IPS-20b (cell line): ENCODE measurements around the gene TSPAN18.
A peak's percentile ranks its signal among the peaks of the same experiment; 100 is the strongest.

ENCODE experiments used
- H3K27ac ChIP-seq: one replicate; pipeline ENCODE4 v1.5.1; 2013; ENCODE audit warnings: low read length
- H3K27me3 ChIP-seq: 2 replicates; pipeline ENCODE4 v1.6.1; 2013; ENCODE audit warnings: mild to moderate bottlenecking, low read length, inconsistent platforms; ENCODE audit not compliant: insufficient read depth
- H3K36me3 ChIP-seq: 2 replicates; pipeline ENCODE4 v1.6.1; 2013; ENCODE audit warnings: low read depth, mild to moderate bottlenecking, inconsistent platforms, low read length, moderate library complexity; ENCODE audit not compliant: insufficient read depth
- H3K4me1 ChIP-seq: 2 replicates; pipeline ENCODE4 v1.6.1; 2013; ENCODE audit warnings: mild to moderate bottlenecking, control low read depth, inconsistent platforms, low read length, moderate library complexity; ENCODE audit not compliant: insufficient read depth
- H3K4me3 ChIP-seq: 2 replicates; pipeline ENCODE4 v1.5.1; 2013; ENCODE audit warnings: mild to moderate bottlenecking, low read length, inconsistent platforms
- H3K9ac ChIP-seq: 2 replicates; pipeline ENCODE4 v1.6.1; 2013; ENCODE audit warnings: low read depth, mild to moderate bottlenecking, inconsistent platforms, low read length, moderate library complexity
- H3K9me3 ChIP-seq: 2 replicates; pipeline ENCODE4 v1.6.1; 2013; ENCODE audit warnings: mild to moderate bottlenecking, low read depth, low read length, inconsistent platforms; ENCODE audit not compliant: insufficient read depth

The TSPAN18 gene

GRCh38 chr11:44782478-44782877 is 55.7 kb downstream of the TSPAN18 start:
- no peak overlapping the region for H3K4me3 ChIP-seq
- H3K9me3 ChIP-seq, result no peaks in the 10 kb centered on the region
- peaks cover 37% of the 10 kb centered on the region for H3K4me1 ChIP-seq
- H3K27me3 ChIP-seq, result no peaks in the 10 kb centered on the region
- H3K9ac ChIP-seq, result no peak overlapping the region
- peaks cover 3% of the 10 kb centered on the region; the same call in 1 of the 2 replicates for H3K36me3 ChIP-seq
- no peak overlapping the region for H3K27ac ChIP-seq

- H3K27ac ChIP-seq, result no peak overlapping the region
- H3K4me3 ChIP-seq, result no peak overlapping the region
- no peak overlapping the region for H3K9ac ChIP-seq
- peaks cover 38% of the 10 kb centered on the region for H3K4me1 ChIP-seq
- H3K9me3 ChIP-seq, result no peaks in the 10 kb centered on the region
- H3K27me3 ChIP-seq, result no peaks in the 10 kb centered on the region
- peaks cover under 1% of the 10 kb centered on the region; the same call in 1 of the 2 replicates for H3K36me3 ChIP-seq
Measured at GRCh38 chr11:44784436-44784760, 57.6 kb downstream of the TSPAN18 start.

GRCh38 chr11:44784851-44785250 is 58.1 kb downstream of the TSPAN18 start:
- no peak overlapping the region for H3K4me3 ChIP-seq
- no peak overlapping the region for H3K27ac ChIP-seq
- H3K9me3 ChIP-seq, result no peaks in the 10 kb centered on the region
- H3K27me3 ChIP-seq, result no peaks in the 10 kb centered on the region
- peaks cover 36% of the 10 kb centered on the region for H3K4me1 ChIP-seq
- no peaks in the 10 kb centered on the region for H3K36me3 ChIP-seq
- H3K9ac ChIP-seq, result no peak overlapping the region

GRCh38 chr11:44785856-44786607 is 59.3 kb downstream of the TSPAN18 start:
- Histone ChIP-seq H3K27me3 (no peaks in the 10 kb centered on the region), H3K9ac (no peak overlapping the region), H3K27ac (no peak overlapping the region), H3K9me3 (no peaks in the 10 kb centered on the region), H3K4me1 (peaks cover 27% of the 10 kb centered on the region), H3K4me3 (peak overlapping the region; percentile 20; the same call in 1 of the 2 replicates), H3K36me3 (no peaks in the 10 kb centered on the region)

GRCh38 chr11:44787070-44787469 is 60.3 kb downstream of the TSPAN18 start:
- no peaks in the 10 kb centered on the region for H3K9me3 ChIP-seq
- H3K4me3 ChIP-seq, result no peak overlapping the region
- H3K9ac ChIP-seq, result no peak overlapping the region
- no peaks in the 10 kb centered on the region for H3K27me3 ChIP-seq
- H3K27ac ChIP-seq, result no peak overlapping the region
- no peaks in the 10 kb centered on the region for H3K36me3 ChIP-seq
- H3K4me1 ChIP-seq, result peaks cover 27% of the 10 kb centered on the region

GRCh38 chr11:44787981-44788380 is 61.2 kb downstream of the TSPAN18 start:
- H3K27me3 ChIP-seq, result no peaks in the 10 kb centered on the region
- no peaks in the 10 kb centered on the region for H3K9me3 ChIP-seq
- H3K4me3 ChIP-seq, result no peak overlapping the region
- H3K4me1 ChIP-seq, result peaks cover 27% of the 10 kb centered on the region
- H3K27ac ChIP-seq, result no peak overlapping the region
- H3K36me3 ChIP-seq, result no peaks in the 10 kb centered on the region
- no peak overlapping the region for H3K9ac ChIP-seq

GRCh38 chr11:44788536-44789261 is 61.9 kb downstream of the TSPAN18 start:
- no peaks in the 10 kb centered on the region for H3K27me3 ChIP-seq
- H3K4me3 ChIP-seq, result no peak overlapping the region
- H3K9me3 ChIP-seq, result no peaks in the 10 kb centered on the region
- H3K36me3 ChIP-seq, result no peaks in the 10 kb centered on the region
- H3K9ac ChIP-seq, result no peak overlapping the region
- peaks cover 27% of the 10 kb centered on the region for H3K4me1 ChIP-seq
- H3K27ac ChIP-seq, result no peak overlapping the region

- Histone ChIP-seq H3K9ac (no peak overlapping the region), H3K4me1 (peaks cover 25% of the 10 kb centered on the region), H3K9me3 (no peaks in the 10 kb centered on the region), H3K36me3 (no peaks in the 10 kb centered on the region), H3K27ac (no peak overlapping the region), H3K4me3 (no peak overlapping the region), H3K27me3 (no peaks in the 10 kb centered on the region)
Measured at GRCh38 chr11:44789496-44789895, 62.7 kb downstream of the TSPAN18 start.

- Histone ChIP-seq H3K9me3 (no peaks in the 10 kb centered on the region), H3K27ac (no peak overlapping the region), H3K9ac (no peak overlapping the region), H3K4me3 (no peak overlapping the region), H3K4me1 (peaks cover 18% of the 10 kb centered on the region), H3K36me3 (no peaks in the 10 kb centered on the region), H3K27me3 (no peaks in the 10 kb centered on the region)
Measured at GRCh38 chr11:44790211-44790610, 63.4 kb downstream of the TSPAN18 start.

- Histone ChIP-seq H3K27me3 (no peaks in the 10 kb centered on the region), H3K4me3 (no peak overlapping the region), H3K9me3 (no peaks in the 10 kb centered on the region), H3K27ac (no peak overlapping the region), H3K36me3 (no peaks in the 10 kb centered on the region), H3K4me1 (peaks cover 8% of the 10 kb centered on the region; the same call in 1 of the 2 replicates), H3K9ac (no peak overlapping the region)
Measured at GRCh38 chr11:44791316-44791925, 64.7 kb downstream of the TSPAN18 start.

- Histone ChIP-seq H3K27ac (no peak overlapping the region), H3K9ac (no peak overlapping the region), H3K27me3 (no peaks in the 10 kb centered on the region), H3K4me1 (peaks cover 15% of the 10 kb centered on the region), H3K9me3 (no peaks in the 10 kb centered on the region), H3K36me3 (no peaks in the 10 kb centered on the region), H3K4me3 (no peak overlapping the region)
Measured at GRCh38 chr11:44792171-44792570, 65.4 kb downstream of the TSPAN18 start.
